NCI-H748 treated with DMSO at 0.1 percent for 48 hours (cell line): Measurements from ENCODE around the gene BMAL1.

Source experiments
- DNase-seq: peaks from one replicate; lab custom pipeline; 2025; lab: John Stamatoyannopoulos, UW

BMAL1 gene

DNA sequence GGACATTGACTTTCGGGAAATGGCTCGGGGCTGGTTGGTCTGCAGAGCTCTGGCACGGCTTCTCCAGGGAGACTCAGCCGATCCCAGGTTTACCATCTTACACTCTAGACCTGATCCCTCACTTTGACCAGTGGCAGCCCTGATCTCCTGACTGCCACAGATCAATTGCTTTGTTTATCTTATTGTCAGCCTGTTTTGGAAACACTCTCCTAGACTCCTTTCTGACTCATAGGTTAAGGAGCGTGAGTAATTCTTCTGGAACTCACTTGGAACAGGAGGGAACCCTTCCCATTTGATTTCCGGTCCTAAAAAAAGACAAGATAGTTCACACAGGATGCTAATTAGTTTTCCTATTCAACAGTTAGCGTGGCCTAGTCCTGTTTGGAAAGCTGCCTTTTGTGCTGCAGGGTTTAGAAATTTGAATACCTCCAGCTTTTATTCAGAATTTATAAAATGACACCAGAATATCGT is 16.0 kb upstream of the BMAL1 start:
- DNase-seq, result no peak

GRCh38 chr11:13262096-13262495 is 15.5 kb upstream of the BMAL1 start:
- DNase-seq, result no peak

DNA sequence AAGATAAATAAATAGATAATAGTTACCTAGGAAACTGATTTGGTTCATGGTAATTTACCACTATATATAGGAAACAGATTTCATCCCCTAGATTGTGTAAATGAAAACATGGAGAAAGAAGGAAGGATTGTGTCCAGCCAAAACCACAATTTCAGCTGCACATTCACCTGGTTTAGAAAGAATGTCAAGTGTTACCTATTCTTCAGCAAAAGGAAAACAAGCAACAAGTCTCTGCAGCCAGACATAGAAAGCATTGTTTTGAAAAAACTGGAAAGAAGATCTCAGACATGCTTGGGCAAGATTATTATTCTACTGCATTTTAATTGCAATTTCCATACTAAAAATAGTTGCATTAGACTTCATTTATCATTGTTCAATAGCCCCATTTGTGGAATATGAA is 8.8 kb upstream of the BMAL1 start:
- DNase-seq, result no peak

GRCh38 chr11:13269775-13270174 is 7.8 kb upstream of the BMAL1 start:
- DNase-seq, result no peak

- DNase-seq, result no peak
Measured at GRCh38 chr11:13271060-13271693, 6.4 kb upstream of the BMAL1 start.

GRCh38 chr11:13276454-13276831 is 1.1 kb upstream of the BMAL1 start:
- no peak for DNase-seq

- DNase-seq, result peak; percentile 99
Measured at GRCh38 chr11:13276832-13277767, 490 bp upstream of the BMAL1 start.

- DNase-seq, result no peak
Measured at GRCh38 chr11:13278609-13279486, 1.3 kb downstream of the BMAL1 start.

GRCh38 chr11:13279487-13279834 is 1.9 kb downstream of the BMAL1 start:
- no peak for DNase-seq

DNA sequence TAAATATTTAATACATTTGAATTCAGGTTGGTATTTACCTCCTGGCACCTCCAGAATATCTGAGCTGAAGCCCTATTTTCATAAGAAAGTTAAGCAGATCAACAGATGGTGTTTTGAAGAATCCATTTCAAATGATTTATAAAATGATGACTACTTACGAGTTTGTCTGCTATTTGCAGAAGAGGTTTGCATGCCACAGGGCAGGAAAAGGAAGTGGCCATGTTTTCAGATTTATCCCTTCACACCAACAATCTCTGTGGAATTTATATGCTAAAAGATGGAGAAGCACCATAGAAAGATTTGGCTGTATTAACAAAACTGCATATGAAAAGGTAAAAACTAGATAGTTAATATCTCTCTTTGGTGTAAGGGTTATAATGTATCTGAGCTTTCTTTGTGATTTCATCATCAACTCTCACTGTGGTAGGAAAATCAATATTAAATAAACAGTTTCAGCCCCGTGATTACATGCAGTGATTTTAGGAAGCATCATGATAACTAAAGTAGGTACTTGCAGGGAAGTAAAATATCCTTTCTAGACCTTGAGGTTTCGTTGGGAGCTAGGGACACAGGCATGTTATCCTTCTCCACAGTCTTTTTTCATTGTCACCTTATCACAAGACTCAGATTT is 2.6 kb downstream of the BMAL1 start:
- no peak for DNase-seq

DNA sequence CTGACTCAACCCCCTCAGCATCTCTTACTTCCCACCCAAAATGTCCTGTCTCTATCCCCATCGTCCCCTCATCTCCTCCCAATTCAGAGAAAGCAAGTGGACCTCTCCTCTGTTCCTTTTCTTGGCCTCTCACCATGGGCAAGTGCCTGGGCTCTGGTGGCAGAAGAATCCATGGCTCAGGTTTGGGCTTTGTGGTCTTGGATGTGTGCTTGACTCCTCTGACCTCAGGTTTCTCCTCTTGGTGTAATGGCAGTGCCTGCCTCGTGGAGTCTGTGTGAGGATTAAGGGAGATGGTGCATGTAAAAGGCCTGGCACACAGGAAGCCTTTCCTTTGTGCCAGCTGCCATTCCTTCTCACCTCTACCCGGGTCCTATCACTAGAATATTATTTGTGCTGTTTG is 3.2 kb downstream of the BMAL1 start:
- no peak for DNase-seq

DNA sequence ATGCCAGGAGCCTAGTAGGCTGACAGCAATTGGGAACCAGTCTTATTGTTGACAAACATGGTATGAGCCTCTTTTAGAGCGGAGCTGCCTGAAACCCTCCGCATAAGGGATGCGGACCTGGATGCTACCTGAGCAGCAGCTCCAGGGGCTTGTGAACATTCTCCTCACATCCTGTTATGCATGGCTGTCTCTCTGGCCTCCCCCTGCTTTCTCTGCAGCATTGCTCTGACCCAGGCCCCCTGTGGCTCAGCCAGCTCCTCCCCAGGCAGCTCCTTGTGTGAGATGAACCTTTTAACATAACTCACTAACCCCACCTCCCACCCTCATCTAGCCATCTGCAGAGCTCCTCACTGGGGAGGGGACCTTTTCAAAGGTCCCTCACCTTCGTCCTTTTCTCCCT is 6.0 kb downstream of the BMAL1 start:
- no peak for DNase-seq

DNA sequence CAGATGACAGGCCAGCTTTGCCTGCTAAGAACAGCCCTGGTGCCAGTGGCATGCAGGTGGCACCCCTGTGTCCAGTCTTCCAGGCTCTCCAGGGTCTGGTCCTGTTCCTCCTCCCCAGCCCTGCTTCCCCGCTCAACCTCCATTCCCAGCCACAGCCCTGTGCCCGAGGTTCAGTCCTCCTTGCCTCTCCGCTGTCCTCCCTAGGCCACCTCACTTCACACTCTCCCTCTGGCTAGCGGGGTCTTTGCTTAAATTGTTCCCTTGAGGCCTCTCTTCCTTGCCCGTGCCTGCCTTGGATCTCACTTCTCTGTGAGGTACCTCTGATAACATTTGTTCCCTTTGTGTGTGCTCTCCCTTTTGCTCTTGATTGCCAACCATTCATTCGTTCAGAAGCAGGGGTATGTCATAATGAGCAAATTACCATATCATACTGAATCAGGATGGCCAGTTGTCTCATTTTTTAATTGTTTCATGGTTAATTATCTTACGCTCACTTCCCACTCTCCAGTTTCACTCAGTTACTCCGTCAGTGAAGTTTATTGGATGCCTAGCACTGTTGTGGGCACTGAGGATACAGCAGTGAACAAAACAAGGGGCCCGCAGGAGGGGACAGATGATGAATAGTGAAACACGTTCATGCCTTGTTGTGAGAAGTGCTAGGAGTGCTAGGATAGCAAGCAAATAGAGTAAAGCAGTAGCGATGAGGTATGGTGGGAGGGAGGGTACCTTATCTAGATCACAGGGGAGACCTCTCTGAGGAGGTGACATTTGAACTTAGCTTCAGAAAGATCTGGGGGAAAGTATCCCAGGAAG is 7.4 kb downstream of the BMAL1 start:
- DNase-seq, result no peak

DNA sequence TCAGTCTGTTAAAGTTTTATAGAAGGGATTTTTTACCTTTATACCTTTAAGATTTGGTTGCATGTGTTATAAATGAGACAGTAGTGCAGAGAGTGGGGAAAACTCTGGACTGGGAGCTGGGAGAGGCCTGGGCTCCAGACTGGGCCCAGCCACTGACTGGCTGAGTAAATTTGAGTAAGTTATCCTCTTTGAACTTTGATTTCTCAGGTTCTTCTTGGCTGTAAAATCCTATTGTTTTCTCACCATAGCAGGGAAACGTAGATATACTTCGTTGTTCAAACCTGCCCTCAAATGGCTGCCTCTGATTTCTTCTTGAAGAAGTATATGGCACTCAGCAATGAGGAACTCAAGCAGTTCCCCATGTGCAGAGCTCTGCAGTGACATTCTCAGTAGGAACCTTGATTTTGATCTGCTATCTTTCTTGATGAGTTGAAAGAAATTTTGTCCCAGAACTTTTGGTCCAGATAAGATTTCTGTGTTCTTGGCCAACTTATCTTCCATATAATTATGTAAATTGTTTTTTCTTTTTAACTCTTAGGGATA is 8.8 kb downstream of the BMAL1 start:
- no peak for DNase-seq

DNA sequence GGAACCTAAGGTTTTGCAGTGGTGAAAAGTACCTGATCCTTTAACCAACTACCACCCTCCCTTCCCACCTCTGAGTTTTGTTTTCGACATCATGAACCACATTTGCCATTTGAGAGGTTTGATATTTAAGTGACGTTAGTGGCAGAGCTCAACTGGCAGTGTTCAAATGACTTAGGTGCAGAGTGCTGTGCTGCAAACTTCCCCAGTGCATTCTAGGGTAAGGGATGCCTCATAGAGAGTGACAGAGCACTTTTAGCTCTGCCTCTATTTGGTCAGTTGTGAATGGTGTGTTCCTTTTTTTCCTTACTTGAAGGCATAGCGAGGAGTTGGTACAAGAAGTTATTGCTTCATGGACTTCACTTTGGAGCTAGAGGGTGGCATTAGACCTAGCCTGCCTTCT is 9.4 kb downstream of the BMAL1 start:
- DNase-seq, result no peak

DNA sequence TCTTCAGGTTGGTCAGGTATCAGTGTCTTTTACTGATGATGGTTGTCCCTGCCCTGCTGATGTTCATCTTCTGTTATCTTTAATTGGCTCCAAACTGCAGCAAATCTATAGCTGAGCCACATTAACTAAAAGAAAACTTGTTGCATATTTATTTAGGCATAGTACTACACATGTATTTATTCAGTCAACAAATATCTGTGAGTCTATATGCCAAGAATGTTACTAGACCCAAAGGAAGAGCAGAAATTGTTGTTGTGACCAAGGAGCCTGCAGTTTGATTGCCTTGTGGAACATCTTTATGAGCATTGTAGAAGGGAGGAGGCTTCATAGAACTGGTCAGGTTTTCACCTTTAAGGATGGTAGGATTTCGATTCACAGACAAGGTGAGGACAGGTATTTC is 10.1 kb downstream of the BMAL1 start:
- no peak for DNase-seq

DNA sequence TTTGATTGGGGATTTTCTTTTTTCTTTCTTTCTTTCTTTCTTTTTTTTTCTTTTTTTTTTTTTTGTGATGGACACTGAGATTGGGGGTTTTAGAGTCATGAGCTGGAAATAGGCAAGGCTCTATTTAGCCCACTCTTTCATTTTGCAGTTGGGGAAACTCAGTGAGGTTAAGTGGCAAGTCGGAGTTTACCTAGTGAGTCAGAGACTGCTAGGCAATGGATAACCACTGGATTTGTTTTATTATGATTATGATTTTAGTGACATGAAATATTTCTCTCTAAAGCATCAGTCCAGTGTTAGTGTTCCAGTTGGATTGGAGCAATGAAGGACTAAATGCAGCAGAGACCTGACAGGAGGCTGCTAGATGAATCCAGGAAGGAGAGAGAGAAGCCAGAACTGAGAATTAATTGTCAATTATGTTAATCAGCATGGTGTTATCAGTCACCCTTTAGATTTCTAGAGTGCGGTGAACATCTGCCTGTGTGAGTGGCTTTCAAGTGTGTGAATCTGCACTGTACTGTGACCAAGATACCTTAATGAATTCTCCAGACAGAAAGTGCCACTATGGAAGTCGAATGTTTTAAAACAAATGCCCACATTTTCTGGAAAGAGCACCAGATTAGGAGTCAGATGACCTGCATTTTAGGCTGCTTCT is 10.9 kb downstream of the BMAL1 start:
- no peak for DNase-seq

DNA sequence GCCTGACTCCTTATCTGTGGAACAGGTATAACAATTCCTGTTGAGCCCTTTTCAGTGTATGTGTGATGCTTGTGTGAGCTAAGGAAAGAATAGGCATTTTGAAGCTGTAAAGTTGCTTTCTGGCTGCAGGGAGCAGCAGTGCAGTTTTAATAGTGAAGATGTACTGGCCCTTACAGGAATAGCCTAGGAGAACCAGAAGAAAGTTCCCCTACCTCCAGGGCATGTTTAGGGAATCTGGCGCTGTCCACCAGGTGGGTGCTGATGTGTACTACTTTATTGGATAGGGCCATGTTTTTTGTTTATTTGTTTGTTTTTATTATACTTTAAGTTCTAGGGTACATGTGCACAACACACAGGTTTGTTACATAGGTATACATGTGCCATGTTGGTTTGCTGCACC is 11.5 kb downstream of the BMAL1 start:
- no peak for DNase-seq

GRCh38 chr11:13290221-13290980 is 12.8 kb downstream of the BMAL1 start:
- DNase-seq, result no peak

DNA sequence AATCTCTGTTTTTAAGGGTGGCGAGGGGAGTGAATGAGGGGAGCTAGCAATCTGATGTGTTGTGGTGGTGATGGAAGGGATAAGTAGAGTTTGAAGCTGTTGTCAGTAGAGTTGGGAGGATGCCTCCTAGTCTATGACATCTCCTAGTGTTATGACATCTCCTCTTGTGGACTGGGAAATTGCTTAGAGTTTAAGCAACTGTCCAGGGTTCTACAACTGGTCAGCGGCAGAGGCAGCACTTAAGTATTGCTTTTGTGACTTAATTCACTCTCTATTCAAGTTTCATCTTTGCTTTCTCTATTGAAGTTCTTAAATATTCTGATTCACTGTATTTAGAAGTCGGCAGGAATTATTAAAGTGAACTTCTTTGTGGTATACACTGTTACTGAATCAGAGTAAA is 13.8 kb downstream of the BMAL1 start:
- DNase-seq, result no peak
